Heart left ventricle (tissue), 16 donors: ENCODE data around the gene UROC1. TPM values are rescaled to one million over a fixed set of nuclear protein-coding genes. Genes with fewer than 3 reads are reported as not detected.
A peak's percentile ranks its signal among the peaks of the same experiment; 100 is the strongest.

Source experiments
- ATAC-seq, 4 donors: fragments of 200-7000 bp; cut with Tn5 transposase; one replicate each; pipeline ENCODE4 v1.9.1; 2020 to 2022; ENCODE audit warnings: moderate library complexity in 4 of 4, mild to moderate bottlenecking in 3 of 4, moderate number of reproducible peaks in 1 of 4
- DNase-seq, 5 donors: peaks; one replicate each; pipeline ENCODE4 v3.0.0-alpha.2; 2020
- H3K27ac ChIP-seq, 12 donors: fragments of 200-600 bp; sonication (generic) in 4 of 12; one replicate each; pipeline versions ENCODE4 v1.5.0 to v1.8.0; 2016 to 2022; ENCODE audit warnings: mild to moderate bottlenecking in 2 of 12
- H3K27me3 ChIP-seq, 9 donors: fragments of 200-600 bp; sonication (generic) in 2 of 9; one replicate each; pipeline versions ENCODE4 v1.5.1 to v1.8.0; 2016 to 2022; ENCODE audit warnings: mild to moderate bottlenecking in 3 of 9
- H3K36me3 ChIP-seq, 9 donors: fragments of 200-600 bp; sonication (generic) in 2 of 9; one replicate each; pipeline versions ENCODE4 v1.5.0 to v1.8.0; 2018 to 2022; ENCODE audit warnings: mild to moderate bottlenecking in 2 of 9
- H3K4me1 ChIP-seq, 12 donors: fragments of 200-600 bp; sonication (generic) in 4 of 12; one replicate each; pipeline versions ENCODE4 v1.5.0 to v1.8.0; 2016 to 2022; ENCODE audit warnings: mild to moderate bottlenecking in 3 of 12
- H3K4me3 ChIP-seq, 12 donors: fragments of 200-600 bp; sonication (generic) in 4 of 12; one replicate each; pipeline versions ENCODE4 v1.5.0 to v1.8.0; 2017 to 2022; ENCODE audit warnings: mild to moderate bottlenecking in 9 of 12, moderate library complexity in 4 of 12
- H3K9me3 ChIP-seq, 12 donors: fragments of 200-600 bp; sonication (generic) in 4 of 12; one replicate each; pipeline versions ENCODE4 v1.5.0 to v1.8.0; 2016 to 2022; ENCODE audit warnings: mild to moderate bottlenecking in 1 of 12
- POLR2A ChIP-seq, 2 donors: fragments of 450-650 bp; IDR thresholded peaks; one replicate each; pipeline ENCODE4 v1.6.1; 2017; ENCODE audit warnings: antibody characterized with exemption in 2 of 2, mild to moderate bottlenecking in 2 of 2, moderate library complexity in 2 of 2
- WGBS, 4 donors: extraction: QIAGEN DNeasy Blood & Tissue Kit in 2 of 4; methylation state at CpG; one replicate each; pipeline versions ENCODE4 v1.1.5 to v1.1.7; 2013 to 2018; 5-methylcytosine and 5-hydroxymethylcytosine counted together
- intact Hi-C, 10 donors: fragments of 100-400 bp; cut with DNase I; formaldehyde crosslinking; loops; one replicate each; pipeline versions ENCODE4 v1.11.1 to v1.14.2; 2022
- polyA plus RNA-seq, 2 donors: library from polyadenylated mRNA; stranded (reverse); fragments of 200-250 nt; gene quantifications; one replicate each; pipeline ENCODE4 v1.2.3, GENCODE V29; 2013
- total RNA-seq, 9 donors: library from RNA; depleted of rRNA in 2 of 9; stranded (reverse); fragments of >200 nt in 2 of 9; fragmentation: NEBNext Ultra II Directional in 3 of 9; extraction: Animal tissue kit (Norgen Biotek cat#: 25700) in 3 of 9; gene quantifications; one replicate each; pipeline versions ENCODE4 v1.1.0 to v1.2.4, GENCODE V29; 2016 to 2023
- TF ChIP-seq, protein P1 (sequence below), 12 donors: fragments of 200-600 bp; sonication (generic) in 4 of 12; IDR thresholded peaks; one replicate each; pipeline versions ENCODE4 v1.5.0 to v1.8.0; 2018 to 2022; ENCODE audit warnings: antibody characterized with exemption in 12 of 12, mild to moderate bottlenecking in 5 of 12
- donor health status: ischemic (EF 13 %, LVEDD 7.1; RV severe dilation, severe dysfunction).
- donor health status: healthy with polysubstance abuse.
- donor health status: DM: no; HTN: yes; CAD: no.
- donor health status: DM: no; HTN: no; CAD: no.
- donor health status: ischemic (EF 25% LVEDD 6.9; RV normal size, moderate dysfunction).
- donor health status: ischemic (EF 25% LVEDD 5.7; RV mildly dilated, moderate dysfunction).
- donor health status: healthy.
- donor health status: DM: yes; HTN: yes; CAD: no.
- donor health status: ischemic (EF 35%, LVEDD 5.7; RV mildly dilated, moderate dysfunction).
- donor health status: nonischemic (EF 11% LVEDD 7.7; RV severe dilation, severe dysfunction).
- donor health status: DM: yes; HTN: yes; CAD: no.
- donor health status: PGD.
- donor health status: ischemic (EF 29% LVEDD 5.4; RV normal size, mild dysfunction).
- donor health status: nonischemic (EF 23%, LVEDD 6.1; RV moderate dilation, normal function).

Gene UROC1
- total and polyA plus RNA-seq, 11 donors = not detected

DNA sequence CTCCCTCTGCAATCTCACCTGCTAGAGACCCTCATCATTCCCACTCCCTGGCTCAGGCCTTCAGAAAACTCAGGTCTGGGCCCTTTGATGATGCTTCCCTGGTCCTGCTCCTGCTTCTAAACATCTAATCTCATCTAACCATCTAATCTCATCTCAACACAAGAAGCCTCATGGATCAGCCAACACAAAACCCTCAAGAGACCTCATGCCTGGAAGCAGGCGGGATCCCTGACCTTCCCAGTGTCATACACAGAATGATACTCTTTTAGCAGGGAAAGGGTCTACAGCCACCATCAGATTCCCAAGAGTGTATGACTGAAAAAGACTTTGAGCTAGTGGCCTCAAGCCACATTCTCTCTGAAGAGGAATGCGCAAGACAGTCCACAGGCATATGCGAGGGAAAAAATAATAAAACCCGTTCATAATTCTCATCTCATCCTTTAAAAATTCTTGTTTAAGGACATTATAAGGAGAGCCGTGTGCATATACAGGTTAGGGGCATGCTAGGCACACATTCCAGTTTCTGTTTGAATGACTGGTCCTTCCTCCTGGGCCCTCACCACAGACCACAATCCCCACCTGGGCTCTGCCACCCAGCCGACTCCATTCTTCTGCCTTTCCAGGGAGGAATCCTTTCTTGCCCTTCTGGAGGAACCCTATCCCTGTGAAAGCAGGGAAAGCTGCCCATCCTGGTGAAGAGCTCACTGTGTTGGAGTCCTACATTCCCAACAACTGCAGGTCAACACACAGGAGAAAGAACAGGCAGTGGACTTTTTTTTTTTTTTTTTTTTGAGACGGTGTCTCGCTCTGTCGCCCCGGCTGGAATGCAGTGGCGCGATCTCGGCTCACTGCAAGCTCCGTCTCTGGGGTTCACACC, 44.0 kb downstream of the UROC1 start:
- intact Hi-C loops = loop anchor here in 3 of 10 donors (5.0 to 10.0 kb wide), 4 partner anchors 81 to 219 kb away; partner anchors contain the start of genes CFAP100 (in 1 of the 3) and KLF15 (in 1 of the 3)
- ATAC-seq (no peak), DNase-seq (peak in 1 of 5 donors; percentile 12)
- WGBS, 4 donors = 67 to 76% (median 68%) methylated on average over 13 to 14 of the region's 14 CpGs
- Histone ChIP-seq H3K27ac (peak overlapping the region in 2 of 12 donors; percentile 0 to 91), H3K36me3 (peaks cover 0 to 38% (median 31%) of the 10 kb centered on the region in 9 donors), H3K4me1 (peaks cover 0 to 70% (median 50%) of the 10 kb centered on the region in 12 donors), H3K27me3 (no peaks in the 10 kb centered on the region), H3K9me3 (no peaks in the 10 kb centered on the region), H3K4me3 (peak overlapping the region in 9 of 12 donors; percentile 63 to 90 (median 81))
- TF ChIP-seq, protein P1, sequence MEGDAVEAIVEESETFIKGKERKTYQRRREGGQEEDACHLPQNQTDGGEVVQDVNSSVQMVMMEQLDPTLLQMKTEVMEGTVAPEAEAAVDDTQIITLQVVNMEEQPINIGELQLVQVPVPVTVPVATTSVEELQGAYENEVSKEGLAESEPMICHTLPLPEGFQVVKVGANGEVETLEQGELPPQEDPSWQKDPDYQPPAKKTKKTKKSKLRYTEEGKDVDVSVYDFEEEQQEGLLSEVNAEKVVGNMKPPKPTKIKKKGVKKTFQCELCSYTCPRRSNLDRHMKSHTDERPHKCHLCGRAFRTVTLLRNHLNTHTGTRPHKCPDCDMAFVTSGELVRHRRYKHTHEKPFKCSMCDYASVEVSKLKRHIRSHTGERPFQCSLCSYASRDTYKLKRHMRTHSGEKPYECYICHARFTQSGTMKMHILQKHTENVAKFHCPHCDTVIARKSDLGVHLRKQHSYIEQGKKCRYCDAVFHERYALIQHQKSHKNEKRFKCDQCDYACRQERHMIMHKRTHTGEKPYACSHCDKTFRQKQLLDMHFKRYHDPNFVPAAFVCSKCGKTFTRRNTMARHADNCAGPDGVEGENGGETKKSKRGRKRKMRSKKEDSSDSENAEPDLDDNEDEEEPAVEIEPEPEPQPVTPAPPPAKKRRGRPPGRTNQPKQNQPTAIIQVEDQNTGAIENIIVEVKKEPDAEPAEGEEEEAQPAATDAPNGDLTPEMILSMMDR (IDR thresholded peaks at IDR 0.05) = no peak
- no peak for TF ChIP-seq POLR2A (IDR thresholded peaks at IDR 0.05)

DNA sequence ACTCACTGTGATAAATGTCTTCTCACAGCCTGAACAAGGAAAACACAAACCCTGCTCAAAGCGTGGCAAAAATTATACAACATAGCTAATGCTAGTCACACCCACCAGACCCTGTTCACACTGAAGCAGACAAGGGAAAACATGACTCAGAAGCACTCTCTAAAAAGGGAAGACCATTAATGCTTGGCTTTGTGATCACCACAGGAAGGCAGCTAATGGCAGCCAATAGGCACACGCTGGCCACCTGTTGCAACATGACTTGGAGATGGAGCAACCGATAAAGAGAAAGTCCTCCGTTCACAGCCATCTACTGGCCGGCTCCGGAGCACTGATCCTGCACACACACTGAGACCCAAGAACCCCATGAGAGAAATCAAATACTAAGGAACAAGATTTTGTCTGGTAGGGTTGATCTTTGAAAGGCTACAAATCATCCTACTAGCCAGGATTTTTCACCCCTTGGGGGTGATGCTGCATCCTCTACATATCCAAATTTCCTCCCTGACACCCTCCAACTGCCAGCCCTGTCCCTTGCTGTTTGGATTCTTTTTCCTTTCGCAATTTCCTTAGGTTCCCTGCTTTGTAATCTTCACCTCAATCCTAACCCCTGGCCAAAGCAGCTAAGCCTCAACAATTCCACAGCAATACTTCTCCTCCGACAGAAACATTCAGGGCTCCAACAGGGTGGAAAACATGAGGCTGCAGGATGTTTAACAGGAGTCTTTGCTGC, 45.1 kb downstream of the UROC1 start:
- TF ChIP-seq POLR2A (IDR thresholded peaks at IDR 0.05) = no peak
- TF ChIP-seq, protein P1 (IDR thresholded peaks at IDR 0.05) = no peak
- peaks cover 0 to 81% (median 53%) of the 10 kb centered on the region in 12 donors for H3K4me1 ChIP-seq
- DNase-seq (peak in 2 of 5 donors; percentile 56 to 79), ATAC-seq (peak in 3 of 4 donors; percentile 37 to 58 (median 45))
- H3K27me3 ChIP-seq = no peaks in the 10 kb centered on the region
- peak overlapping the region in 7 of 12 donors; percentile 0 to 57 (median 40) for H3K27ac ChIP-seq
- peaks cover 0 to 48% (median 42%) of the 10 kb centered on the region in 9 donors for H3K36me3 ChIP-seq
- intact Hi-C loops = loop anchor here in 3 of 10 donors (5.0 to 10.0 kb wide), 4 partner anchors 80 to 218 kb away; partner anchors contain the start of genes CFAP100 (in 1 of the 3) and KLF15 (in 1 of the 3)
- H3K4me3 ChIP-seq = peak overlapping the region in 9 of 12 donors; percentile 63 to 90 (median 81)
- 35 to 51% (median 44%) methylated on average over 8 of the region's 8 CpGs for WGBS, 4 donors
- no peaks in the 10 kb centered on the region for H3K9me3 ChIP-seq

DNA sequence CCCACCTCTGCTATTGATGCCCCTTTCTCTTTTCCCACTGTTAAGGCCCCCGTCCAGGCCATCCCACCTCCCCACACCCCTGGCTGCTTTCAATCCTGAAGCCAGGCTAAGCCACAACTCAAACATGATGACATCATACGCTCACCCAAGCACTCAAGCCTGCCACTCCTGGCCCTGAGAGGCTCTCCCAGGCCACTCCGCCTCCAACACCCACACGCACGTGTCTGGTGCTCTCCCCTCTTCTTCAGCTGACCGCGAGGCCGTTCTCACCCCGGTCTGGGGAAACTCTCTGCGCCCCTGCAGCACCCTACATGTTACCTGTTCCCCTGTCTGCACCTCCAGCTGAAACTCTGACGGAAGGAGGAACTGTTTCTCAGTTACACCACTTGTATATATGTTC, 48.1 kb downstream of the UROC1 start:
- 64 to 77% (median 69%) methylated on average over 11 of the region's 11 CpGs for WGBS, 4 donors
- TF ChIP-seq, protein P1 (IDR thresholded peaks at IDR 0.05) = no peak
- TF ChIP-seq POLR2A (IDR thresholded peaks at IDR 0.05) = no peak
- Histone ChIP-seq H3K27me3 (no peaks in the 10 kb centered on the region), H3K9me3 (no peaks in the 10 kb centered on the region), H3K27ac (peak overlapping the region in 2 of 12 donors; percentile 35 to 54), H3K36me3 (peaks cover 0 to 78% (median 71%) of the 10 kb centered on the region in 9 donors), H3K4me3 (no peak overlapping the region), H3K4me1 (peaks cover 0 to 95% (median 46%) of the 10 kb centered on the region in 12 donors)
- no peak for DNase-seq
- ATAC-seq = peak in 3 of 4 donors; percentile 38 to 59 (median 48)
- intact Hi-C loops = loop anchor here in 1 of 10 donors (10.0 kb wide), 1 partner anchor 75 kb away; the partner anchor contains the start of gene CFAP100
